GM19351 (cell line): Measurements from ENCODE around the gene SPATC1L.
"Not testable (repeated sequence)": the region's sequence is repeated elsewhere in the genome, so short reads cannot be mapped to it uniquely, and the experiment has no call there.

Experiments used
- ATAC-seq: cut with Tn5 transposase; IDR thresholded peaks from one replicate; pipeline ENCODE4 v1.9.1; 2021; ENCODE audit warnings: mild to moderate bottlenecking, moderate library complexity; ENCODE audit not compliant: unreplicated experiment

Gene SPATC1L

DNA sequence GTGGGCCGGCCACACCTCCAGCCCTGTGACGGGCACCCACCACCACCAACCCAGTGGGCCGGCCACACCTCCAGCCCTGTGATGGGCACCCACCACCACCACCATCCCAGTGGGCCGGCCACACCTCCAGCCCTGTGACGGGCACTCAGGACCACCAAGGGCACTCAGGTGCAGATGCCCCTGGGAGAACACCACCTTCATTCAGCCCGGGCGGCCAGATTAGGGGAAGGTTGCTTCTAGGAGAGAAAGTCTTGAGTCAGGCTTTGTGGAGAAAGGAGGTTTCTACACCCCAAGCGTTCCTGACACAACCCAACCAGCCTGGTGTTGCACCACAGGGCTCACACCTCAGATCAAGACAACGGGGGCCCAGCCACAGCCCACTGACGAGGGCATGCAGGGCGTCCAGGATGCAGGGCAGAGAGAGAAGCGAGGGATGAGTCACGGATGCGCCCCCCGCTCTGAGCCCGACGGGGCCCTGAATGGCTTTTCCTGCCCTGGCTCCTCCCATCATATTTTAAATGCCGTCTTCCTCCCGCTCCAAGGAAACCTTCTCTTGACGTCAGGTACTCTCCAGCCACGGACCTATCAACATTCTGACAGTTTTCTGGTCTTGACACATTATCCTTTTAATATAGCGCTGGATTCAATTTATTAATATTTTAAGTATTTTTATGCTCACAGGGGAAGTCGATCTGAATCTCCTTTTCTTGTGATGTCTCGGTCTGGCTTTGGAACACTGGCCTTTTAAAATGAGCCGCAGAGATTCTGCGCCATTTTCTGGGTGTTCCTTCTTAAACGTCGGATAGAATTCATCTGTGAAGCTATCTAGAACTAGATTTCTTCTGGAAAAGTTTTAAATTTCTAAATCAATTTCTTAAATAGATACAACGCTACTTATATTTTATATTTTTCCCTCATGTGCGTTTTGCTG lies 631 bp upstream of the SPATC1L start:
- ATAC-seq, result peak; percentile 52

GRCh38 chr21:46183337-46183909 lies 836 bp downstream of the SPATC1L start:
- not testable (repeated sequence) for ATAC-seq

- ATAC-seq, result no peak
Observed at GRCh38 chr21:46182548-46183336, 1.5 kb downstream of the SPATC1L start.

DNA sequence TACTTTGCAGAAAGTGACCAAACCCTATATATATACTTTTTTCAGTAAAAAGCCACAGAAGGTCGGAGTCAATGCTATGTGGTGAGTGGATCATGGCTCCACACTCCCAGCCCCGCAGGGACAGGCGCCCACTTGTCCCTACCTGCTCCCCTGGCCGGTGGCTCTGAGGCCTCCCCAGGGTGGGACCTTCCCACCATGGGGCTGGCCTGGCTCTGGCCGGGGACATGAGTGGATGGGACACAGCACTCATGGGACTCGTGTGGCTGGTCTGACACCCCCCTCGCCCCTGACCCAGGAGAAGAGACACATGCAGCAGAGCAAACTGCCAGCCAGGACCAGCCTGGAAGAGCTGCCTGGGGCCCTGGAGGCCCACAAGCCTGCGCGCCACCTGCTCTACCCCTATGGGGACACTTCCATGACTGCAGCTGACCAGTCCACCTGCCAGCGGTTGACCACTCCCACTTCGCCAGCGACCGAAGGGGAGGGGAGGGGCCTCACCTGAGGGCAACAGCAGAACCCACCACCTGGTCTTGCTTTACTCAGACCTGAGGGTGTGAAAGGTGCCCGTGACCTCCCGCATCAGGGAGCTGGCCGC lies 2.2 kb downstream of the SPATC1L start:
- no peak for ATAC-seq

DNA sequence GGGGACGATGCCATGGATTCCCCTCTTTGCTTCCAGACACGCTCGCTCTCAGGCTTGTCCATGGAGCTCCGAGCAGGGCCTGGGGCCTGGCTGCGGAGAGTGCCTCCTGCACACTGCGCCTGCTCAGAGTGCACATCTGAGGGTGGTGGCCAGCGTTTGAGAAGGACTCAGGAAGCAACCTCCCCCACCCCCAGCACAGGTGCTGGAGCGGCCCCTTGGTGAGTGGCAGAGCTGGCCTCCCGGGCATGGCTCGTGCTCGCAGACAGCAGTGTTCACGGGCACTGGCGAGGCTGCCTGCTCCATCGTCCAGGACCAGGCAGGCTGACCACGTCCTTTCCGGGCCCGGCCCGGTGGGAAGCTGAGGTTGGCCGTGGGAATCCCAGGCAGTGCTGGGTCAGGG lies 2.8 kb downstream of the SPATC1L start:
- ATAC-seq, result no peak

DNA sequence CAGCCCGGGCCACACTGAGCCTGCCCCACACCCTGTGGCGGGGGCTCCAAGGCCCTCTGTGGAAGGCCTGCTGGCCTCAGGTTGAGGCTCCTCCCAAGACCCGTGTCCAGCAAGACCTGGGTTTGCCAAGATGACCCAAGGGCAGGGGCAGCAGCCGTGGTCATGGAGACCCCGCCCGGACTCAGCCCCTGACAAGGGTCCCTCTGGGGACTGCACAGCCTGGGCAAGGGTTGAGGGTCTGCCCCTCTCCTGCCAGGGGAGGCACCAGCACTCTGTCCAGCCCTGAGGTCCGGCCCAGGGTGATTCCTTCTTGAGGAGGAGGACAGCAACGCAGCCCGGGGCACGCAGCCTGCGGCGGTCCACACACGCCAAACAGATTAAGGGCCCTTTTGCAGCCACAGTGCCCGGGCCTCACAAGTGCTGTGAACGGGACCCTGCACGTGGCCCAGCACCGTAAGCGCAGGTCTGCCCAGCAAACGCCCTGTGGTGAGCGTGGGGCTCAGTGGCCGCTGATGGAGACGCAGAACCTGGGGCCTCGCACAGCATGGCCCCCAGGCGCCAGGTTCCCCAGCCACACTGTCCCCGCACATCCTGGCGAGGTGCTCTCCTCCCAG lies 3.4 kb downstream of the SPATC1L start:
- ATAC-seq, result no peak

DNA sequence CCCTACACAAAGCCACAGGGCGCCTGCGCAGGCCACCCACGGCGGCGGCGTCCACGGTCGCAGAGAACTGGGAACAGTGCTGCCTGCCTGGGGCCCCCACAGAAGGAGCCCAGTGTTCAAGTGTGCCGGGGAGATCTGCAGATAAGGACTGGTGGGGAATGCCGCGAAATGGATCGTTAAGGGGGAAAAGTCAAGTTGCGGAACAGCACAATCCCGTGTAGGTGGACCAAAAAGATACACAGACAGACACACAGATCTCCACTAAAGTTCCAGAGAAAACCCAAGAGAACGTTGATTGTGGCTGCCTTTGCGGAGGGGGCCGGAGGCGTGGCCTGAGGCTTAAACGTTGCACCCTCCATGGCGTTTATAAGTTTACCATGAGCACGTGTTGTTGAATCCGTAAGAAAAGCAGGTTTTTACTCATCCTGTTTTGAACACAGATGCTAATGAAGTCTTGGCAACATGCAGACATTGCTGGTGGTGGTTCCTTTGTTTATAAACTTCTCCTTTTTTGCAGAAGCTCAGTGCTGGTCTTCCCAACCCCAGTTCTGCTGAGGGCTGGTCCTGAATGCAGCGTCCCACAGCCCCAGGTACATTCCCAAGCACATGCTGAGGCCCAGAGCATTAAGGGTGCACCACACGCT lies 4.1 kb downstream of the SPATC1L start:
- no peak for ATAC-seq

GRCh38 chr21:46179708-46180078 lies 4.6 kb downstream of the SPATC1L start:
- no peak for ATAC-seq

- ATAC-seq, result no peak
Observed at GRCh38 chr21:46178961-46179360, 5.3 kb downstream of the SPATC1L start.

DNA sequence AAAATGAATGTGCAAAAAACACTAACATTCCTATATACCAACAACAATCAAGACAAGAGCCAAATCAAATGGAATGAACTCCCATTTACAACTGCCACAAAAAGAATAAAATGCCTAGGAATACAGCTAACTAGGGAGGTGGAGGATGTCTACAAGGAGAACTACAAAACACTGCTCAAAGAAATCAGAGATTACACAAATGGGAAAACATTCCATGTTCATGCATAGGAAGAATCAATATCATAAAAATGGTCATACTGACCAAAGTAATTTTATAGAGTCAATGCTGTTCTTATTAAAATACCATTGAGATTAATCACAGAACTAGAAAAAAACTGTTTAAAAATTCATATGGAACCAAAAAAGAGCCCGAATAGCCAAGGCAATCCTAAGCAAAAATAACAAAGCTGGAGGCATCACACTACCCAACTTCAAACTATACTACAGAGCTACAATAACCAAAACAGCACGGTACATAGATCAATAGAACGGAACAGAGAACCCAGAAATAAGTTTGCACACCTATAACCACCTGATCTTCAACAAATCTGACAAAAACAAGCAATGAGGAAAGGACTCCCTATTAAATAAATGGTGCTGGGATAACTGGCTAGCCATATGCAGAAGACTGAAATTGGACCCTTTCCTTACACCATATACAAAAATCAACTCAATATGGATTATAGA lies 7.7 kb downstream of the SPATC1L start:
- ATAC-seq, result not testable (repeated sequence)

DNA sequence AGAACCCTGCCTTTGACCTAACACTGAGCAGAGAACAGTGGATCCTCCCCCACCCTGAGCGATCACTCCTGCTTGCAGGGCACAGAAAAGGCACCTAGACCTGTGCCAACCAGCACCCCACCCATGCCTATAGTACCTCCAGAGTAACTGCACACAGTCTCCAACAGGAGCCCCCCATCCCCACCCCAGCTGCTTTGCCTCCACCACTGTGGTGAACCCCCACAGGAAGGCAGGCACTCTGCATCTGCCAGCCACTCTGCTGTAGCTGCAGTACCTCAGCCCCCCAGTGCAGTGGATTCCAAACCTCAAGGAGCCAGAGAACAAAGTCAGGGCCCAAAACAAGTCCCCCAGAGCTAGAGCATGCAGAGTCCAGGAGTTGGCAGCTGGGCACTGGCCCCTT lies 10.7 kb downstream of the SPATC1L start:
- no peak for ATAC-seq

GRCh38 chr21:46172863-46173528 lies 11.3 kb downstream of the SPATC1L start:
- no peak for ATAC-seq

GRCh38 chr21:46171996-46172862 lies 12.0 kb downstream of the SPATC1L start:
- no peak for ATAC-seq

DNA sequence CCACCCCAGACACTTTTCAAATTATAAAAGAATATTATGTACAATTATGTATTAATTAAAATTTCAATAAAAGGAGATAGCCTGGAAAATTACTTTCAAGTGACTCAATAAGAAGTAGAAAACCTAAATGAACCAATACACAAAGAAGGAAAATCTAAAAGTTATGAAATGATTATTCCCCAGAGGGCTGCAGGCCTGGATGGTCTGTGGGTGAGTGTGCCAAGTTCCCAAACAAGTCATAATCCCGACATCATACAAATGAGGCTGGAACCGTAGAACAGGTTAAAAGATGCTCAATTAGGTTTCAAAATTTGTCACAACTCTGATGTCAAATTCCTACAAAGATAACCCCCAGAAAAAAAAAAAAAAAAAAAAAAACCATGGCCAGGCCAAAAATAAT lies 12.7 kb downstream of the SPATC1L start:
- no peak for ATAC-seq

- not testable (repeated sequence) for ATAC-seq
Observed at GRCh38 chr21:46170436-46171193, 13.6 kb downstream of the SPATC1L start.

- ATAC-seq, result no peak
Observed at GRCh38 chr21:46168659-46169386, 15.4 kb downstream of the SPATC1L start.

- ATAC-seq, result no peak
Observed at GRCh38 chr21:46168238-46168637, 16.0 kb downstream of the SPATC1L start.
